ENCODE measurements around the gene P2RX1.
"Not testable (repeated sequence)": the region's sequence is repeated elsewhere in the genome, so short reads cannot be mapped to it uniquely, and the experiment has no call there.

Gene P2RX1

DNA sequence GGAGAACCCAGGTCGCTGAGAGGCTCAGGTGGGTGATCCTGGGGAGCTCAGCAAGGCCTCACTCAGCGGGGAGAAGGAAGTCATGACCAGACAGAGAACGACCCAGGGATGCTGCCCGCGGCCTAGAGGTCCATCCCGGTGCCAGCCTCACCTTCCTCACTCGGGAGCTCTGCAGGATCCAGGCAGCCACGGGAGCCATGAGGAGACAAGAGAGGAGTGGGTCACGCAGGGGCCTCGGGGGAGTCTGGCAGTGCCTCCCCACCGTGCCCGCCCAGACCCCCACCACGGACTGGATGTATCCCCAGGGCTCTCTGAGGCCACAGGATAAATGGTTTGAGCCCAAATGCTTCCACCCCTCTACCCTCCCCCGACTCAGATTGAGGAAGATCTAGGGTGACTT is 37.3 kb upstream of the P2RX1 start:
- no peak for DNase-seq
- in situ Hi-C loops (cut with MboI; ENCODE audit: low pct_unique_long_range_greater_than_20kb, low sequenced_read_pairs), result no loop called here

DNA sequence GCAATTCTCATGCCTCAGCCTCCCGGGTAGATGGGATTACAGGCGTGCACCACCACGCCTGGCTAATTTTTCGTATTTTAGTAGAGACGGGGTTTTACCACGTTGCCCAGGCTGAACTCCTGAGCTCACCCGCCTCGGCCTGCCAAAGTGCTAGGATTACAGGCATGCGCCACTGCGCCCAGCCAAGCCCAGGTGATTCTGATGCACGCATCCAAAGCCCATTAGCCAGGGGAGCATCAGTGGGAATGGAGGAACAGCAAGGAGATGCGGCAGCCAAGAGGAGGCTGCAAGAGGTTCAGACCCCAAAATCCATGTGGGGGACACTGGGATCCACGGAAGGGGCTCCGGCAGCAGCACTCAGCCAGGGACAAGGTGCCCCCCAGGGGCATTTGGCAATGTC is 35.9 kb upstream of the P2RX1 start:
- no peak for DNase-seq
- in situ Hi-C loops (cut with MboI; ENCODE audit: low pct_unique_long_range_greater_than_20kb, low sequenced_read_pairs), result no loop called here

- DNase-seq, result no peak
- in situ Hi-C loops (cut with MboI; ENCODE audit: low pct_unique_long_range_greater_than_20kb, low sequenced_read_pairs), result no loop called here
These were observed 35.2 kb upstream of the P2RX1 start for GRCh38 chr17:3951420-3951819.

- in situ Hi-C loops (cut with MboI; ENCODE audit: low pct_unique_long_range_greater_than_20kb, low sequenced_read_pairs), result no loop called here
These were observed 34.7 kb upstream of the P2RX1 start for GRCh38 chr17:3951003-3951402.

GRCh38 chr17:3950584-3950983 is 34.3 kb upstream of the P2RX1 start:
- in situ Hi-C loops (cut with MboI; ENCODE audit: low pct_unique_long_range_greater_than_20kb, low sequenced_read_pairs), result no loop called here
- no peak for DNase-seq

More at GRCh38 chr17:3951003-3951402, 34.7 kb upstream of the P2RX1 start:
- no peak for DNase-seq

DNA sequence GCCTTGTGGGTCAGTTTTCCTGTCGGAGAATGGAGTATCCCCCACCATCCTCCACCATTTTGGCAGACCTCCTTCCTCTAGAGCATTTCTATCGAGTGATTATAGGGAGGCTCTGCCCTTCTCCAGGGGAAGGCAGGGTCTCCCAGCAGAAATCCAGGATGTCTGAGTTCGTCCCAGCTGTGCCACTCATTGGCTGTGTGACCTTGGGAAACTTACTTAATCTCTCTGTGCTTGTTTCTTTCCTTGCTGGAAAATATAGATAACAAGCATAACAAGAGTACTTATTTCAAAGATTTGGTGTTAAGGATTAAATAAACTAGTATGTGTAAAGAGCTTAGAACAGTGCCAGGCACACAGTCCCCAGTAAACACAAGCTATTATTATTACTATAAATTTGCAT is 33.2 kb upstream of the P2RX1 start:
- in situ Hi-C loops (cut with MboI; ENCODE audit: low pct_unique_long_range_greater_than_20kb, low sequenced_read_pairs), result no loop called here
- DNase-seq, result no peak

DNA sequence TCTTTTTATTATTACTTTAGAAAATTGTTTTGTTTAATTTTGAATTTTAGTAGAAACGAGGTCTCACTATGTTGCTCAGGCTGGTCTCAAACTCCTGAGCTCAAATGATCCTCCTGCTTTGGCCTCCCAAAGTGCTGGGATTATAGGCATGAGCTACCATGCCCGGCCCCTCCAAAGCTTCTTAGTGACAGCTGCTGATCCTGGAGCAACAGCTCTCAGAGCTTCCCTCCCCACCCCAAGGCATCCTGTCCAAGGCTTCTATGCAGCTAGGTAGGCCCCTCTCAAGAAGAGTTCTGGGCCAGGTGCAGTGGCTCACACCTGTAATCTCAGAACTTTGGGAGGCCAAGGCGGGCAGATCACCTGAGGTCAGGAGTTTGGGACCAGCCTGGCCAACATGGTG is 32.3 kb upstream of the P2RX1 start:
- in situ Hi-C loops (cut with MboI; ENCODE audit: low pct_unique_long_range_greater_than_20kb, low sequenced_read_pairs); DNase-seq: not testable (repeated sequence)

GRCh38 chr17:3947318-3947810 is 31.1 kb upstream of the P2RX1 start:
- in situ Hi-C loops (cut with MboI; ENCODE audit: low pct_unique_long_range_greater_than_20kb, low sequenced_read_pairs), result no loop called here
- no peak for DNase-seq

DNA sequence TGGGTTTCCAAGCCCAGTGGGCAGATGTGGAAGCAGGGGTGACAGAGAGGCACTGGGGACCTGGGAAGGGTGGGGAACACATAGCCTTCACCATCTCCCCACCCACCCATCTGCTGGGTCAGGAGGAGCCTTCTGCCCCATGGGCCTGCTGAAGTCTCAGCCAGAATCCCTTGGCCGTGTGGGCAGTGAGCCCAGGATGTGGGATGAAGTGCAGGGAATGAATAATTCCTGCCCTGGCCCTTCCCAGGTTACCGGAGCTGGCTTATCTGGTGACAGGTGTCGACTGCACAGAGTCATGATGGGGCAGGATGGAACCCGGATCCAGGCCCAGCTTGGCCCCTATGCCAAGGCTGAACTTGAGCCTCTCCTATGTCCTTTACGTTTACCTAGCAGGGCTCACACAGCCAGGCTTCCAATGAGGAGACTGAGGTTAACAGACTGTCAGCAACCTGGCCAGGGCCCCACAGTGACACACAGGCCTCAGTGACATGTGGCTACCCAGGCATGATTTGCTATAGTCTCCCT is 30.5 kb upstream of the P2RX1 start:
- no peak for DNase-seq
- in situ Hi-C loops (cut with MboI; ENCODE audit: low pct_unique_long_range_greater_than_20kb, low sequenced_read_pairs), result no loop called here

DNA sequence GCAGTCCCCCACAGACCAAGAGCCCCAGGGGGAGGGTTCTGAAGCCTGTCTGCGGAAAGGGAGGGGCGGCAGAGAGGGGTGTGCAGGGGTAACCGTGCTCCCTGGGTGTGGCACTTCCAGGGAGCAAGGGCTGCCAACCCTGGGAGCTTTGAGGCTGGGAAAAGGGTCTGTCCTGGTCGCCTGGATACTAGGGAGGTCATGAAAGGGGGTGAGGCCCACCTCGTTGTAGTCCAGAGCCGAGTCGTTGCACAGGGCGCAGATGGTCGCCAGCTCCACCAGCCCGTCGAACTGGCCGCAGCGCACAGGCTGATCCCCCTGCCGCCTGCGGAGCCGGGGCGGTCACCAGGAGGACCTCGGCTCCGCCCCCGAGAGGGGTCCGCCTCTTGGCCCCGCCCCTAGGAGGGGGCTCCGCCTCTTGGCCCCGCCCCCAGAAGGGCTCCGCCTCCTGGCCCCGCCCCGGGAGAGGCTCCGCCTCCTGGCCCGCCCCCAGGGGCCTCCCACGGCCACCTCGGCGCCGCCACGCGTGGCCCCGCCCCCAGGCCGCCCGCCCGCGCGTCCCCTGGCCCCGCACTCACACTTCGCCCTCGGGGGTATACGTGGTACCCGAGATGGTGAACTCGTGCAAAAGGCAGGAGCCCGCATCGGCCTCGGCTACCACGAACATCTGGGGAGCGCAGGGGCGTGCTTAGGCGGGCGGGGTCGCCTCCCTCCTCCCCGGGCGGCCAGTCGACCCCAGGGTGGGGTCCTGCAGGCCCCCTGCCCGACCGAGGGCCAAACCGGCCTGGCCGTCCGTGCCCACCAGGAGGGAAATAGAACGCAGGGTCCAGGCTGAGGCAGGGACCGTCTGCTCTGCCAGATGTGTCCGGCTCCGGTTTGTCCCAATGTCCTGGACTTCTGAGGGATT is 28.5 kb upstream of the P2RX1 start:
- in situ Hi-C loops (cut with MboI; ENCODE audit: low pct_unique_long_range_greater_than_20kb, low sequenced_read_pairs), result no loop called here
- no peak for DNase-seq

GRCh38 chr17:3943240-3943891 is 27.1 kb upstream of the P2RX1 start:
- in situ Hi-C loops (cut with MboI; ENCODE audit: low pct_unique_long_range_greater_than_20kb, low sequenced_read_pairs), result no loop called here
- no peak for DNase-seq

DNA sequence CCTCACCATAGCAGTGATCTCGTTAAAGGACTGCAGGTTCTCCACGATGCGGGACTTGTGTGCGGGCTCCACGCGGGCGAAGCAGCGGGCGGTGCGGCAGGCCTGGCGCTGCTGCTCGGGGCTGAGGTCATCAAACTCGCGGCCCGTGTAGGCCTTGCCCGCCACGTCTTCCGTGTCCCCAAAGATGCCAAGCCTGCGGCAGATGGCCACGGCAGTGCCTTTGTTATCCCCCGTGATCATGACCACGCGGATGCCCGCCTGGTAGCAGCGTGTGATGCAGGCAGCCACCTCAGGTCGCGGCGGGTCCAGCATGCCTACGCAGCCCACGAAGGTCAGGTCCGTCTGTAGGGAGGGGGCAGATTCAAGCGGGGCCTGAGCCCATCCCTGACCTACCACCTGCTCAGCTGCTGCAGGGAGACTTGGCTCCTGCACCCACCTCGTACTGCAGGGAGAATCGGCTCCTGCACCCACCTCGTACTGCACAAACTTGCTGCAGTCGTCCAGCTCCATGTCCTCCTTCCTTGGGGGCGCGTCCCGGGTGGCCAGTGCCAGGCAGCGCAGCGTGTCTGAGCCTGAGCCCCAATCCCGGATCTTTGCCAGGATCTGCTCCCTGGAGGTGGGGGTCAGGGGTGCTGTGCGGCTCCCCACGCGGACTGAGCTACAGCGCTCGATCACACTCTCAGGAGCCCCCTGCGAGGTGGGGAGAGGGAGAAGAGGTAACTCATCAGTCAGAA is 24.9 kb upstream of the P2RX1 start:
- no peak for DNase-seq
- in situ Hi-C loops (cut with MboI; ENCODE audit: low pct_unique_long_range_greater_than_20kb, low sequenced_read_pairs), result no loop called here

DNA sequence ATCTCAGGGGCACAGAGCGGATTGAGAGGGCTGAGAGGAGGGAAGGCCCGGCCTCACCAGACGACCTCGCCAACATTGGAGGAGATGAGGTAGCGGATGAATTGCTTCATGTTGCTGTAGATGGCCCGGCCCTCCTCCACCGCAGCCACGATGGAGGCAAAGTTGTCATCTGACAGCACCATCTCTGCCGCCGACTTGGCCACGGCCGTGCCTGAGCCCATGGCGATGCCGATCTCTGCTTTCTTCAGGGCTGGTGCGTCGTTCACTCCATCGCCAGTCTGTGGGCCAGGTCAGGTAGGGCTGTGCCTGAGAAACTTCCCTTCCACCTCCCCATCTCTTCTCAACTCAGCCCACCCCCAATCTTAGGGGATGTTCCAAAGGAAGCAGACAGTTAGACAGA is 21.1 kb upstream of the P2RX1 start:
- no peak for DNase-seq
- in situ Hi-C loops (cut with MboI; ENCODE audit: low pct_unique_long_range_greater_than_20kb, low sequenced_read_pairs), result no loop called here

- no peak for DNase-seq
- in situ Hi-C loops (cut with MboI; ENCODE audit: low pct_unique_long_range_greater_than_20kb, low sequenced_read_pairs), result no loop called here
These were observed 19.6 kb upstream of the P2RX1 start for GRCh38 chr17:3935825-3936355.

GRCh38 chr17:3935140-3935542 is 18.9 kb upstream of the P2RX1 start:
- in situ Hi-C loops (cut with MboI; ENCODE audit: low pct_unique_long_range_greater_than_20kb, low sequenced_read_pairs), result no loop called here
- DNase-seq, result peak; percentile 80

GRCh38 chr17:3929764-3930163 is 13.5 kb upstream of the P2RX1 start:
- in situ Hi-C loops (cut with MboI; ENCODE audit: low pct_unique_long_range_greater_than_20kb, low sequenced_read_pairs), result no loop called here

GRCh38 chr17:3929181-3929580 is 12.9 kb upstream of the P2RX1 start:
- DNase-seq, result no peak
- in situ Hi-C loops (cut with MboI; ENCODE audit: low pct_unique_long_range_greater_than_20kb, low sequenced_read_pairs), result no loop called here

More at GRCh38 chr17:3929764-3930163, 13.5 kb upstream of the P2RX1 start:
- DNase-seq, result no peak

GRCh38 chr17:3928406-3928805 is 12.1 kb upstream of the P2RX1 start:
- no peak for DNase-seq
- in situ Hi-C loops (cut with MboI; ENCODE audit: low pct_unique_long_range_greater_than_20kb, low sequenced_read_pairs), result no loop called here

GRCh38 chr17:3927628-3928340 is 11.5 kb upstream of the P2RX1 start:
- in situ Hi-C loops (cut with MboI; ENCODE audit: low pct_unique_long_range_greater_than_20kb, low sequenced_read_pairs), result no loop called here

More at GRCh38 chr17:3927628-3928340, 11.5 kb upstream of the P2RX1 start:
- no peak for DNase-seq

Measured in KBM-7 (cell line).